ENCODE results near the gene GALNT14. TPM values are rescaled to one million over a fixed set of nuclear protein-coding genes. Genes with fewer than 3 reads are reported as not detected.

Gene GALNT14
- total RNA-seq, 4 donors from 2014 or later: 1.00 TPM; not detected in 3

- TF ChIP-seq POLR2A (IDR thresholded peaks at IDR 0.05): no peak
- no peak for TF ChIP-seq EP300 (IDR thresholded peaks at IDR 0.05; ENCODE audit: low read depth)
- TF ChIP-seq CTCF (IDR thresholded peaks at IDR 0.05): no peak
- TF ChIP-seq POLR2AphosphoS5 (IDR thresholded peaks at IDR 0.05): no peak
- Histone ChIP-seq H3K4me1 (no peaks in the 10 kb centered on the region), H3K4me3 (no peak overlapping the region), H3K27ac (no peak overlapping the region), H3K27me3 (no peaks in the 10 kb centered on the region), H3K36me3 (no peaks in the 10 kb centered on the region), H3K9me3 (no peaks in the 10 kb centered on the region)
- intact Hi-C loops (cut with DNase I; ENCODE audit: low total_unique reads) (no loop called here), in situ Hi-C loops (cut with MboI; ENCODE audit: low pct_ligation_motif_present in 1 of 4, low pct_unique_long_range_greater_than_20kb in 1 of 4, low sequenced_read_pairs in 3 of 4) (no loop called here)
- DNase-seq: no peak
- 46 to 66% methylated on average over 2 to 3 of the region's 3 CpGs for WGBS, 2 donors (ENCODE audit: low coverage in 1 of 2)
These were observed 205.4 kb downstream of the GALNT14 start for GRCh38 chr2:30932870-30933269.

- in situ Hi-C loops (cut with MboI; ENCODE audit: low pct_ligation_motif_present in 1 of 4, low pct_unique_long_range_greater_than_20kb in 1 of 4, low sequenced_read_pairs in 3 of 4): no loop called here
- no peaks in the 10 kb centered on the region for H3K36me3 ChIP-seq
- WGBS, 2 donors (ENCODE audit: low coverage in 1 of 2): 94% methylated on average over 19 of the region's 19 CpGs; no CpG with 5 or more reads in 1 of the 2 donors
These were observed 206.3 kb downstream of the GALNT14 start for GRCh38 chr2:30931841-30932407.

GRCh38 chr2:30930716-30931115 lies 207.5 kb downstream of the GALNT14 start:
- Histone ChIP-seq H3K4me3 (no peak overlapping the region), H3K36me3 (no peaks in the 10 kb centered on the region), H3K27me3 (no peaks in the 10 kb centered on the region), H3K4me1 (no peaks in the 10 kb centered on the region), H3K27ac (no peak overlapping the region), H3K9me3 (no peaks in the 10 kb centered on the region)
- in situ Hi-C loops (cut with MboI; ENCODE audit: low pct_ligation_motif_present in 1 of 4, low pct_unique_long_range_greater_than_20kb in 1 of 4, low sequenced_read_pairs in 3 of 4): no loop called here
- WGBS, 2 donors (ENCODE audit: low coverage in 1 of 2): 40 to 63% methylated on average over 1 to 3 of the region's 3 CpGs
- intact Hi-C loops (cut with DNase I; ENCODE audit: low total_unique reads): no loop called here
- TF ChIP-seq CTCF (IDR thresholded peaks at IDR 0.05) (no peak), POLR2AphosphoS5 (IDR thresholded peaks at IDR 0.05) (no peak), EP300 (IDR thresholded peaks at IDR 0.05; ENCODE audit: low read depth) (no peak), POLR2A (IDR thresholded peaks at IDR 0.05) (no peak)
- no peak for DNase-seq

More at GRCh38 chr2:30931841-30932407, 206.3 kb downstream of the GALNT14 start:
- no peak overlapping the region for H3K4me3 ChIP-seq
- intact Hi-C loops (cut with DNase I; ENCODE audit: low total_unique reads): no loop called here
- H3K27me3 ChIP-seq: no peaks in the 10 kb centered on the region
- no peak overlapping the region for H3K27ac ChIP-seq
- no peaks in the 10 kb centered on the region for H3K4me1 ChIP-seq
- no peak for DNase-seq
- H3K9me3 ChIP-seq: no peaks in the 10 kb centered on the region
- no peak for TF ChIP-seq POLR2A (IDR thresholded peaks at IDR 0.05)
- TF ChIP-seq POLR2AphosphoS5 (IDR thresholded peaks at IDR 0.05): no peak
- TF ChIP-seq EP300 (IDR thresholded peaks at IDR 0.05; ENCODE audit: low read depth): no peak
- no peak for TF ChIP-seq CTCF (IDR thresholded peaks at IDR 0.05)

- H3K36me3 ChIP-seq: no peaks in the 10 kb centered on the region
- no peak overlapping the region for H3K4me3 ChIP-seq
- intact Hi-C loops (cut with DNase I; ENCODE audit: low total_unique reads) (no loop called here), in situ Hi-C loops (cut with MboI; ENCODE audit: low pct_ligation_motif_present in 1 of 4, low pct_unique_long_range_greater_than_20kb in 1 of 4, low sequenced_read_pairs in 3 of 4) (no loop called here)
- no peaks in the 10 kb centered on the region for H3K9me3 ChIP-seq
- H3K27ac ChIP-seq: no peak overlapping the region
- no peak for DNase-seq
- WGBS, 2 donors (ENCODE audit: low coverage in 1 of 2): 35 to 73% methylated on average over 4 to 7 of the region's 7 CpGs
- H3K27me3 ChIP-seq: no peaks in the 10 kb centered on the region
- TF ChIP-seq POLR2AphosphoS5 (IDR thresholded peaks at IDR 0.05): no peak
- TF ChIP-seq POLR2A (IDR thresholded peaks at IDR 0.05): no peak
- no peak for TF ChIP-seq EP300 (IDR thresholded peaks at IDR 0.05; ENCODE audit: low read depth)
- TF ChIP-seq CTCF (IDR thresholded peaks at IDR 0.05): no peak
- no peaks in the 10 kb centered on the region for H3K4me1 ChIP-seq
These were observed 210.7 kb downstream of the GALNT14 start for GRCh38 chr2:30927465-30928075.

All from transverse colon (tissue), 4 donors.